HL-60 (cell line): Measurements from ENCODE around the gene CCNY.

Experiments
- DNase-seq, 2 experiments: peaks; one replicate each; pipeline ENCODE4 v3.0.0-alpha.2; 2010 to 2020; ENCODE audit warnings: low read depth in 1 of 2, low spot score in 1 of 2
- H3K27ac ChIP-seq: fragments of 250-450 bp; sonication (Bioruptor Pico); replicated peaks from 2 replicates; pipeline ENCODE4 v1.5.1; 2020; ENCODE audit warnings: mild to moderate bottlenecking, moderate library complexity
- H3K27me3 ChIP-seq: fragments of 250-450 bp; sonication (Bioruptor Pico); 2 replicates; pipeline ENCODE4 v1.5.1; 2021; ENCODE audit warnings: mild to moderate bottlenecking, moderate library complexity; ENCODE audit not compliant: insufficient read depth, poor library complexity, severe bottlenecking
- H3K4me3 ChIP-seq: replicated peaks from 2 replicates; pipeline ENCODE4 v1.5.1; 2011; ENCODE audit warnings: mild to moderate bottlenecking, control low read depth, low read length; ENCODE audit not compliant: insufficient read depth
- CTCF ChIP-seq: IDR thresholded peaks from one replicate; pipeline ENCODE4 v1.5.1; 2011; ENCODE audit warnings: low read length, control low read depth, inconsistent platforms; ENCODE audit not compliant: insufficient read depth
- GABPA ChIP-seq: IDR thresholded peaks from 2 replicates; pipeline ENCODE4 v1.6.1; 2012; ENCODE audit warnings: low read depth
- POLR2AphosphoS5 ChIP-seq: IDR thresholded peaks from 2 replicates; pipeline ENCODE4 v1.6.1; 2012; ENCODE audit warnings: low read depth
- REST ChIP-seq: IDR thresholded peaks from 2 replicates; pipeline ENCODE4 v1.6.1; 2012; ENCODE audit warnings: low read depth; ENCODE audit not compliant: insufficient replicate concordance
- SPI1 ChIP-seq: IDR thresholded peaks from 2 replicates; pipeline ENCODE4 v1.6.1; 2012; ENCODE audit warnings: low read depth, mild to moderate bottlenecking, borderline replicate concordance

CCNY gene

GRCh38 chr10:35342183-35342753, 6.0 kb downstream of the CCNY start:
- H3K4me3 ChIP-seq, result no peak overlapping the region
- no peak for DNase-seq
- TF ChIP-seq GABPA (no peak), REST (no peak), CTCF (no peak), SPI1 (no peak), POLR2AphosphoS5 (no peak)
- H3K27ac ChIP-seq, result no peak overlapping the region
- H3K27me3 ChIP-seq, result no peaks in the 10 kb centered on the region

- Histone ChIP-seq H3K27ac (no peak overlapping the region), H3K27me3 (no peaks in the 10 kb centered on the region)
- TF ChIP-seq POLR2AphosphoS5, result no peak
- no peak for TF ChIP-seq SPI1
- TF ChIP-seq CTCF, result no peak
- TF ChIP-seq REST, result no peak
- TF ChIP-seq GABPA, result no peak
These were observed 7.4 kb downstream of the CCNY start for GRCh38 chr10:35343739-35344138.

GRCh38 chr10:35345383-35345742, 9.1 kb downstream of the CCNY start:
- no peak overlapping the region for H3K27ac ChIP-seq
- DNase-seq, result no peak

More at GRCh38 chr10:35343739-35344138, 7.4 kb downstream of the CCNY start:
- DNase-seq, result no peak
- H3K4me3 ChIP-seq, result no peak overlapping the region

More at GRCh38 chr10:35345383-35345742, 9.1 kb downstream of the CCNY start:
- TF ChIP-seq SPI1, result no peak
- no peak for TF ChIP-seq REST
- TF ChIP-seq GABPA, result no peak
- no peak for TF ChIP-seq CTCF
- TF ChIP-seq POLR2AphosphoS5, result no peak
- Histone ChIP-seq H3K4me3 (no peak overlapping the region), H3K27me3 (no peaks in the 10 kb centered on the region)
